ENCODE results near the gene POLG2. TPM values are rescaled to one million over a fixed set of nuclear protein-coding genes. Genes with fewer than 3 reads are reported as not detected.
"Not testable (repeated sequence)": the region's sequence is repeated elsewhere in the genome, so short reads cannot be mapped to it uniquely, and the experiment has no call there.

The POLG2 gene
- total RNA-seq, 1 experiment from 2014 or later: 42.7 TPM

DNA sequence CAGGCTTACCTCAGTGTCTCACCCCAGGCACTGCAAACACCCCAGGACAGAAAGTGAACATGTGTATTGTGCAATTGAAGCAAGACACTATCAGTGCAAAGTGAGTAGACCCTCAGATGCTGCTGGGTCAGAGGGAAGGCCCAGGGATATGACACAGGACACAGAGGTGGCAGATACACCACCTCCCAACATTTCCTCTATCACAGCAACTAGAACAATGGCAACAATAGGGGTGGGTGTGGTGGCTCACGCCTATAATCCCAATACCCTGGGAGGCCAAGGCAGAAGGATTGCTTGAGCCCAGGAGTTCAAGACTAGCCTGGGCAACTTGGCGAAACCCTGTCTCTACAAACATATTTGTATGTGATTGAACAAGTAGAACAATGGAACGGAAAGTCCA is 25.4 kb downstream of the POLG2 start:
- POLR2A ChIA-PET: interaction anchor here (0.6 kb wide), 1 partner anchor 10 kb away, joined by 4 read pairs; no protein-coding TSS in a partner anchor

GRCh38 chr17:64470625-64471024 is 26.2 kb downstream of the POLG2 start:
- H3K27ac Mint-ChIP-seq: no peak overlapping the region; the same call in 1 of the 2 replicates
- H3K27me3 Mint-ChIP-seq (ENCODE audit: low read depth): no peaks in the 10 kb centered on the region; the same call in 1 of the 2 replicates
- no peaks in the 10 kb centered on the region for H3K9me3 Mint-ChIP-seq
- POLR2A ChIA-PET: interaction anchor here (0.6 kb wide), 1 partner anchor 11 kb away, joined by 4 read pairs; no protein-coding TSS in a partner anchor
- no peak overlapping the region for H3K4me3 Mint-ChIP-seq
- CTCF ChIA-PET: interaction anchor here (0.6 to 1.7 kb wide), 3 partner anchors 21 to 52 kb away, joined by 3 to 5 read pairs (median 4); no protein-coding TSS in a partner anchor
- no peak for DNase-seq (ENCODE audit: low spot score)
- TF ChIP-seq USF2 (CRISPR knock-in tag; IDR thresholded peaks at IDR 0.05): no peak
- TF ChIP-seq ATF1 (CRISPR knock-in tag; IDR thresholded peaks at IDR 0.05): no peak
- TF ChIP-seq, protein P1, sequence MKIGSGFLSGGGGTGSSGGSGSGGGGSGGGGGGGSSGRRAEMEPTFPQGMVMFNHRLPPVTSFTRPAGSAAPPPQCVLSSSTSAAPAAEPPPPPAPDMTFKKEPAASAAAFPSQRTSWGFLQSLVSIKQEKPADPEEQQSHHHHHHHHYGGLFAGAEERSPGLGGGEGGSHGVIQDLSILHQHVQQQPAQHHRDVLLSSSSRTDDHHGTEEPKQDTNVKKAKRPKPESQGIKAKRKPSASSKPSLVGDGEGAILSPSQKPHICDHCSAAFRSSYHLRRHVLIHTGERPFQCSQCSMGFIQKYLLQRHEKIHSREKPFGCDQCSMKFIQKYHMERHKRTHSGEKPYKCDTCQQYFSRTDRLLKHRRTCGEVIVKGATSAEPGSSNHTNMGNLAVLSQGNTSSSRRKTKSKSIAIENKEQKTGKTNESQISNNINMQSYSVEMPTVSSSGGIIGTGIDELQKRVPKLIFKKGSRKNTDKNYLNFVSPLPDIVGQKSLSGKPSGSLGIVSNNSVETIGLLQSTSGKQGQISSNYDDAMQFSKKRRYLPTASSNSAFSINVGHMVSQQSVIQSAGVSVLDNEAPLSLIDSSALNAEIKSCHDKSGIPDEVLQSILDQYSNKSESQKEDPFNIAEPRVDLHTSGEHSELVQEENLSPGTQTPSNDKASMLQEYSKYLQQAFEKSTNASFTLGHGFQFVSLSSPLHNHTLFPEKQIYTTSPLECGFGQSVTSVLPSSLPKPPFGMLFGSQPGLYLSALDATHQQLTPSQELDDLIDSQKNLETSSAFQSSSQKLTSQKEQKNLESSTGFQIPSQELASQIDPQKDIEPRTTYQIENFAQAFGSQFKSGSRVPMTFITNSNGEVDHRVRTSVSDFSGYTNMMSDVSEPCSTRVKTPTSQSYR (CRISPR knock-in tag; IDR thresholded peaks at IDR 0.05): no peak
- no peak for TF ChIP-seq SOX15 (CRISPR knock-in tag; IDR thresholded peaks at IDR 0.05)
- TF ChIP-seq E2F5 (CRISPR knock-in tag; IDR thresholded peaks at IDR 0.05): no peak
- TF ChIP-seq, protein P2, sequence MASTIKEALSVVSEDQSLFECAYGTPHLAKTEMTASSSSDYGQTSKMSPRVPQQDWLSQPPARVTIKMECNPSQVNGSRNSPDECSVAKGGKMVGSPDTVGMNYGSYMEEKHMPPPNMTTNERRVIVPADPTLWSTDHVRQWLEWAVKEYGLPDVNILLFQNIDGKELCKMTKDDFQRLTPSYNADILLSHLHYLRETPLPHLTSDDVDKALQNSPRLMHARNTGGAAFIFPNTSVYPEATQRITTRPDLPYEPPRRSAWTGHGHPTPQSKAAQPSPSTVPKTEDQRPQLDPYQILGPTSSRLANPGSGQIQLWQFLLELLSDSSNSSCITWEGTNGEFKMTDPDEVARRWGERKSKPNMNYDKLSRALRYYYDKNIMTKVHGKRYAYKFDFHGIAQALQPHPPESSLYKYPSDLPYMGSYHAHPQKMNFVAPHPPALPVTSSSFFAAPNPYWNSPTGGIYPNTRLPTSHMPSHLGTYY (CRISPR knock-in tag; IDR thresholded peaks at IDR 0.05): no peak
- TF ChIP-seq ZNF232 (CRISPR knock-in tag; IDR thresholded peaks at IDR 0.05): no peak
- TF ChIP-seq ATF6 (CRISPR knock-in tag; IDR thresholded peaks at IDR 0.05): no peak
- TF ChIP-seq, protein P3, sequence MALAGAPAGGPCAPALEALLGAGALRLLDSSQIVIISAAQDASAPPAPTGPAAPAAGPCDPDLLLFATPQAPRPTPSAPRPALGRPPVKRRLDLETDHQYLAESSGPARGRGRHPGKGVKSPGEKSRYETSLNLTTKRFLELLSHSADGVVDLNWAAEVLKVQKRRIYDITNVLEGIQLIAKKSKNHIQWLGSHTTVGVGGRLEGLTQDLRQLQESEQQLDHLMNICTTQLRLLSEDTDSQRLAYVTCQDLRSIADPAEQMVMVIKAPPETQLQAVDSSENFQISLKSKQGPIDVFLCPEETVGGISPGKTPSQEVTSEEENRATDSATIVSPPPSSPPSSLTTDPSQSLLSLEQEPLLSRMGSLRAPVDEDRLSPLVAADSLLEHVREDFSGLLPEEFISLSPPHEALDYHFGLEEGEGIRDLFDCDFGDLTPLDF (CRISPR knock-in tag; IDR thresholded peaks at IDR 0.05): no peak
- TF ChIP-seq NFYB (CRISPR knock-in tag; conservative IDR thresholded peaks at IDR 0.05; ENCODE audit: low read depth): no peak
- H3K36me3 Mint-ChIP-seq: no peaks in the 10 kb centered on the region
- ATAC-seq: peak; percentile 46
- peaks cover 23% of the 10 kb centered on the region for H3K4me1 Mint-ChIP-seq

More for the DNA sequence above, 25.4 kb downstream of the POLG2 start:
- Mint-ChIP-seq H3K4me1 (peaks cover 16% of the 10 kb centered on the region), H3K27me3 (ENCODE audit: low read depth) (no peaks in the 10 kb centered on the region; the same call in 1 of the 2 replicates), H3K27ac (no peak overlapping the region), H3K36me3 (no peaks in the 10 kb centered on the region), H3K9me3 (no peaks in the 10 kb centered on the region), H3K4me3 (no peak overlapping the region)
- TF ChIP-seq SMAD4 (CRISPR knock-in tag; IDR thresholded peaks at IDR 0.05) (no peak), RORB (CRISPR knock-in tag; IDR thresholded peaks at IDR 0.05) (no peak), CREM (CRISPR knock-in tag; IDR thresholded peaks at IDR 0.05) (no peak)
- TF ChIP-seq, protein P4, sequence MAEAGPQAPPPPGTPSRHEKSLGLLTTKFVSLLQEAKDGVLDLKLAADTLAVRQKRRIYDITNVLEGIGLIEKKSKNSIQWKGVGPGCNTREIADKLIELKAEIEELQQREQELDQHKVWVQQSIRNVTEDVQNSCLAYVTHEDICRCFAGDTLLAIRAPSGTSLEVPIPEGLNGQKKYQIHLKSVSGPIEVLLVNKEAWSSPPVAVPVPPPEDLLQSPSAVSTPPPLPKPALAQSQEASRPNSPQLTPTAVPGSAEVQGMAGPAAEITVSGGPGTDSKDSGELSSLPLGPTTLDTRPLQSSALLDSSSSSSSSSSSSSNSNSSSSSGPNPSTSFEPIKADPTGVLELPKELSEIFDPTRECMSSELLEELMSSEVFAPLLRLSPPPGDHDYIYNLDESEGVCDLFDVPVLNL (CRISPR knock-in tag; IDR thresholded peaks at IDR 0.05; ENCODE audit: borderline replicate concordance, low read depth): no peak
- DNase-seq (ENCODE audit: low spot score): no peak
- ATAC-seq: no peak
- CTCF ChIA-PET: interaction anchor here (1.1 to 1.7 kb wide), 2 partner anchors 20 to 52 kb away, joined by 4 to 5 read pairs; no protein-coding TSS in a partner anchor

- CTCF ChIA-PET: interaction anchor here (1.0 kb wide), 1 partner anchor 47 kb away, joined by 3 read pairs; no protein-coding TSS in a partner anchor
- H3K4me3 Mint-ChIP-seq; ATAC-seq; H3K27me3 Mint-ChIP-seq (ENCODE audit: low read depth); POLR2A ChIA-PET; H3K9me3 Mint-ChIP-seq; H3K36me3 Mint-ChIP-seq; H3K27ac Mint-ChIP-seq; DNase-seq (ENCODE audit: low spot score): not testable (repeated sequence)
- peaks cover 26% of the 10 kb centered on the region for H3K4me1 Mint-ChIP-seq
Measured at GRCh38 chr17:64466834-64467233, 30.0 kb downstream of the POLG2 start.
